GM21529 (cell line): ENCODE results near the gene YPEL1.
"Not testable (repeated sequence)": the region's sequence is repeated elsewhere in the genome, so short reads cannot be mapped to it uniquely, and the experiment has no call there.

Experiments used
- ATAC-seq: cut with Tn5 transposase; IDR thresholded peaks from one replicate; pipeline ENCODE4 v1.9.1; 2021; ENCODE audit not compliant: unreplicated experiment

Gene YPEL1

GRCh38 chr22:21724496-21724895, 11.1 kb downstream of the YPEL1 start:
- not testable (repeated sequence) for ATAC-seq

- not testable (repeated sequence) for ATAC-seq
These were observed 14.3 kb downstream of the YPEL1 start for GRCh38 chr22:21721195-21721852.

- ATAC-seq: not testable (repeated sequence)
These were observed 15.3 kb downstream of the YPEL1 start for GRCh38 chr22:21720191-21720859.

- no peak for ATAC-seq
These were observed 16.6 kb downstream of the YPEL1 start for GRCh38 chr22:21719024-21719423.

- no peak for ATAC-seq
These were observed 17.1 kb downstream of the YPEL1 start for GRCh38 chr22:21718499-21718898.

- not testable (repeated sequence) for ATAC-seq
These were observed 19.0 kb downstream of the YPEL1 start for GRCh38 chr22:21716395-21717122.

- no peak for ATAC-seq
These were observed 20.8 kb downstream of the YPEL1 start for GRCh38 chr22:21714786-21715185.

GRCh38 chr22:21714059-21714770, 21.4 kb downstream of the YPEL1 start:
- no peak for ATAC-seq

GRCh38 chr22:21713428-21714058, 22.1 kb downstream of the YPEL1 start:
- no peak for ATAC-seq

- no peak for ATAC-seq
These were observed 22.7 kb downstream of the YPEL1 start for GRCh38 chr22:21712751-21713427.

GRCh38 chr22:21711851-21712250, 23.7 kb downstream of the YPEL1 start:
- ATAC-seq: no peak

- no peak for ATAC-seq
These were observed 25.4 kb downstream of the YPEL1 start for GRCh38 chr22:21710156-21710555.

GRCh38 chr22:21709688-21710087, 25.9 kb downstream of the YPEL1 start:
- no peak for ATAC-seq

- no peak for ATAC-seq
These were observed 26.6 kb downstream of the YPEL1 start for GRCh38 chr22:21708960-21709359.

GRCh38 chr22:21707677-21708076, 27.9 kb downstream of the YPEL1 start:
- no peak for ATAC-seq

GRCh38 chr22:21703684-21704316, 31.8 kb downstream of the YPEL1 start:
- ATAC-seq: no peak

GRCh38 chr22:21702700-21703683, 32.6 kb downstream of the YPEL1 start:
- no peak for ATAC-seq

- no peak for ATAC-seq
These were observed 33.5 kb downstream of the YPEL1 start for GRCh38 chr22:21702094-21702493.
